GM12875 (cell line): ENCODE data around the gene NNT.
"Not testable (repeated sequence)": the region's sequence is repeated elsewhere in the genome, so short reads cannot be mapped to it uniquely, and the experiment has no call there.

Experiments used
- H3K4me3 ChIP-seq: one replicate; pipeline ENCODE4 v1.5.1; 2011; ENCODE audit warnings: low read depth, low read length, control low read depth
- CTCF ChIP-seq: IDR thresholded peaks from 2 replicates; pipeline ENCODE4 v1.5.1; 2011; ENCODE audit warnings: low read depth, mild to moderate bottlenecking, control low read depth, inconsistent platforms, low read length, moderate library complexity, borderline replicate concordance; ENCODE audit not compliant: insufficient read depth

The NNT gene

GRCh38 chr5:43711496-43711895, 108.5 kb downstream of the NNT start:
- no peak for TF ChIP-seq CTCF

DNA sequence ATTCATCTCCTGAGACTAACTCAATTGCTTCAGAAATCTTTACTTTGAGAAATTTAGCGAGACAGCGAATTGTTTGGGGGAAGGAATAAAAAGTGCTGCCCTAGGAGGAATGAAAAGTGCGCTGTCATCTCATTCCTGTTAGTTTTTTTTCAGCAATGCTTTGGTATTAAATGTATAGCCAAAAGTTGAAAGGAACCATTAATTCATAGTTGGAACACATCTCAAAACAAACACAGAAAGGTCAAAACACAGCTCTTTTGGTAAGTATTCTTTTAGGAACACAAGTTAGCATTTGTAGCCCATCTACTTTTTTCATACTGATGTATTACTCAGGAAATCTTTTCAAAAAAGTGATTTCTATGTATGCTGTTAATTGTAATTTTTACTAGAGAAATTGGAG, 109.1 kb downstream of the NNT start:
- H3K4me3 ChIP-seq: no peak overlapping the region
- no peak for TF ChIP-seq CTCF

More at GRCh38 chr5:43711496-43711895, 108.5 kb downstream of the NNT start:
- no peak overlapping the region for H3K4me3 ChIP-seq

- H3K4me3 ChIP-seq: not testable (repeated sequence)
These were observed 116.8 kb downstream of the NNT start for GRCh38 chr5:43719783-43720182.

GRCh38 chr5:43728581-43728980, 125.6 kb downstream of the NNT start:
- no peak for TF ChIP-seq CTCF
- no peak overlapping the region for H3K4me3 ChIP-seq

DNA sequence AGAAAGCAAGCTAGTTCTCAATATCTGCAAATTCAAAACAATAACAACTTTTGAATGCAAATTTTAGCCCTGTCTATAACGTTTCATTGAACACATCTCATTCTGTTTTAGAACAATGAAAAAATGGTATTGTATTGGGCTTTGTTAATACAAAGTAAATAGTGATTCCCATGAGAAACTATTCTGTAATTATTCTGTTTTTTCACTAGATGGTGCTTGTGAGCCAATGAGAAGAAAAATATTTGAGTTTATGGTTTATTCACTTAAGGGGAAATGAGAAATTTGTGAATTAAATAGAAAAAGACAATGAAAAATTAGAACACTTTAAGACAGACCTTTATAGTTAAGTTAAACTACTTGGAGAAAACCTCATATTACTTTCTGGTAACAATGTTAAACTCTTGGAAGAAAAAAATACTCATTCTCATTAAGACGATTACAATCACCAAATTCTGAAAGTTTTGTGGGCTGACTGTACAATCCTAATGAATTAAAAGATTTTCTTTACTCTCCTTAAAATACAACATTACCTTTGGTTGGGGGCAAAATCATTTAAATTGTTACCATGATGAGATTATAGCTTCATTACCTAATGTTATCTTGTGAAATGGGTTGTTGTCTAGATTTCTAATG, 127.0 kb downstream of the NNT start:
- no peak for TF ChIP-seq CTCF
- no peak overlapping the region for H3K4me3 ChIP-seq

DNA sequence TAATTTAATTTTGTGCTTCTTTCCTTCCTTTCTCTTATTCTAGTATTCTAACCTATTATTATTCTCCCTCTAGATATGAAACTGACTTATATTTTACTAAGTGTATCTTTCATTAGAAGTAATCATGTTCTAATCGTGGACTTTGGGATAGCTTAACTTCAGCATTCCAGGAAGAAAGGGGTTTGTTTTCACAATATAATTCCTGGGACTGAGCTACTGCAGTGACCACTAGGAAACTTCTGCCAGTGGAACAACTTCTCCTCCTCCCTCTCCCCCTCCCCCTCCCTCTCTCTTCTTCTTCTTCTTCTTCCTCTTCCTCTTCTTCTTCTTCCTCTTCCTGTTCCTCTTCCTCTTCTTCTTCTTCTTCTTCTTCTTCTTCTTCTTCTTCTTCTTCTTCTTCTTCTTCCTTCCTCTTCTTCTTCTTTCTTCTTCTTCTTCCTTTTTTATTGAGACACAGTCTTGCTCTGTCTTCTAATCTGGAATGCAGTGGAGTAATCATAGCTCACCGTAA, 127.9 kb downstream of the NNT start:
- TF ChIP-seq CTCF: no peak
- no peak overlapping the region for H3K4me3 ChIP-seq

GRCh38 chr5:43731573-43731972, 128.6 kb downstream of the NNT start:
- H3K4me3 ChIP-seq: no peak overlapping the region
- TF ChIP-seq CTCF: no peak

- not testable (repeated sequence) for H3K4me3 ChIP-seq
These were observed 143.1 kb downstream of the NNT start for GRCh38 chr5:43745923-43746548.
